HepG2 (cell line): ENCODE data around the gene OR8H2.

ENCODE experiments used
- CTCF ChIP-seq: sonication (generic); formaldehyde crosslinking; IDR thresholded peaks from 2 replicates; pipeline ENCODE4 v1.5.0; 2020; ENCODE audit warnings: mild to moderate bottlenecking, missing genetic modification reagents, moderate library complexity
- ESRRA ChIP-seq: sonication (generic); formaldehyde crosslinking; IDR thresholded peaks from 2 replicates; pipeline ENCODE4 v1.5.1; 2020; ENCODE audit warnings: mild to moderate bottlenecking, low read depth, missing genetic modification reagents
- KDM1A ChIP-seq: IDR thresholded peaks from 2 replicates; pipeline ENCODE4 v1.6.1; 2016; ENCODE audit warnings: missing compliant biosample characterization
- NFATC3 ChIP-seq: sonication (generic); formaldehyde crosslinking; IDR thresholded peaks from 2 replicates; pipeline ENCODE4 v1.5.1; 2020; ENCODE audit warnings: mild to moderate bottlenecking, missing genetic modification reagents
- ZFP37 ChIP-seq: sonication (generic); formaldehyde crosslinking; IDR thresholded peaks from 2 replicates; pipeline ENCODE4 v1.4.0; 2020; ENCODE audit warnings: missing genetic modification reagents, borderline replicate concordance
- ZNF318 ChIP-seq: sonication (generic); formaldehyde crosslinking; IDR thresholded peaks from 2 replicates; pipeline ENCODE4 v1.4.0; 2020; ENCODE audit warnings: mild to moderate bottlenecking, missing genetic modification reagents
- ZNF550 ChIP-seq: sonication (generic); formaldehyde crosslinking; IDR thresholded peaks from 2 replicates; pipeline ENCODE4 v1.4.0; 2020; ENCODE audit warnings: mild to moderate bottlenecking, missing genetic modification reagents, borderline replicate concordance
- TF ChIP-seq, protein P1 (sequence below): sonication (generic); formaldehyde crosslinking; IDR thresholded peaks from 2 replicates; pipeline ENCODE4 v1.4.0; 2020; ENCODE audit warnings: mild to moderate bottlenecking, missing genetic modification reagents, borderline replicate concordance

GRCh38 chr11:56140151-56140661, 36.7 kb downstream of the OR8H2 start, which contains the start of gene OR8J3:
- TF ChIP-seq, protein P1, sequence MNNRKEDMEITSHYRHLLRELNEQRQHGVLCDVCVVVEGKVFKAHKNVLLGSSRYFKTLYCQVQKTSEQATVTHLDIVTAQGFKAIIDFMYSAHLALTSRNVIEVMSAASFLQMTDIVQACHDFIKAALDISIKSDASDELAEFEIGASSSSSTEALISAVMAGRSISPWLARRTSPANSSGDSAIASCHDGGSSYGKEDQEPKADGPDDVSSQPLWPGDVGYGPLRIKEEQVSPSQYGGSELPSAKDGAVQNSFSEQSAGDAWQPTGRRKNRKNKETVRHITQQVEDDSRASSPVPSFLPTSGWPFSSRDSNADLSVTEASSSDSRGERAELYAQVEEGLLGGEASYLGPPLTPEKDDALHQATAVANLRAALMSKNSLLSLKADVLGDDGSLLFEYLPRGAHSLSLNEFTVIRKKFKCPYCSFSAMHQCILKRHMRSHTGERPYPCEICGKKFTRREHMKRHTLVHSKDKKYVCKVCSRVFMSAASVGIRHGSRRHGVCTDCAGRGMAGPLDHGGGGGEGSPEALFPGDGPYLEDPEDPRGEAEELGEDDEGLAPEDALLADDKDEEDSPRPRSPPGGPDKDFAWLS (CRISPR knock-in tag) = no peak
- TF ChIP-seq KDM1A (CRISPR knock-in tag) (no peak), ZNF318 (CRISPR knock-in tag) (no peak), ESRRA (no peak), NFATC3 (CRISPR knock-in tag) (no peak), ZNF550 (CRISPR knock-in tag) (no peak), ZFP37 (CRISPR knock-in tag) (no peak), CTCF (CRISPR knock-in tag) (no peak)
